K562 (cell line): ENCODE data around the gene SCML2. TPM values are rescaled to one million over a fixed set of nuclear protein-coding genes. Genes with fewer than 3 reads are reported as not detected.

Experiments used
- ATF6 ChIP-seq: sonication (generic); formaldehyde crosslinking; IDR thresholded peaks from 2 replicates; pipeline ENCODE4 v1.4.0; 2020; ENCODE audit warnings: mild to moderate bottlenecking, missing genetic modification reagents
- CBFA2T2 ChIP-seq: fragments of 450-650 bp; conservative IDR thresholded peaks from 2 replicates; pipeline ENCODE4 v1.6.1; 2017; ENCODE audit warnings: mild to moderate bottlenecking
- CHD1 ChIP-seq: fragments of 200-600 bp; sonication (generic); IDR thresholded peaks from one replicate; pipeline ENCODE4 v1.6.1; 2012; ENCODE audit warnings: mild to moderate bottlenecking, moderate library complexity, low read length, inconsistent platforms
- E2F5 ChIP-seq: sonication (generic); formaldehyde crosslinking; IDR thresholded peaks from 2 replicates; pipeline ENCODE4 v1.8.0; 2022; ENCODE audit warnings: mild to moderate bottlenecking, missing genetic modification reagents
- FOS ChIP-seq: IDR thresholded peaks from 3 replicates; pipeline ENCODE4 v1.6.1; 2011; ENCODE audit not compliant: insufficient read length; ENCODE audit errors: extremely low read depth
- FOXK2 ChIP-seq, 2 experiments: fragments of 450-650 bp; IDR thresholded peaks in 1 of 2; conservative IDR thresholded peaks in 1 of 2; 2 replicates each; pipeline ENCODE4 v1.6.1; 2016; ENCODE audit warnings: low read depth in 2 of 2, mild to moderate bottlenecking in 1 of 2
- GATA2 ChIP-seq: sonication (generic); formaldehyde crosslinking; IDR thresholded peaks from 2 replicates; pipeline ENCODE4 v1.4.0; 2020; ENCODE audit warnings: mild to moderate bottlenecking, missing genetic modification reagents
- HDAC1 ChIP-seq, 2 experiments: fragments of 450-650 bp; IDR thresholded peaks; 2 replicates each; pipeline ENCODE4 v1.6.1; 2016 to 2017; ENCODE audit warnings: inconsistent platforms in 1 of 2, mild to moderate bottlenecking in 1 of 2, moderate library complexity in 1 of 2
- HDAC2 ChIP-seq: fragments of 450-650 bp; IDR thresholded peaks from 2 replicates; pipeline ENCODE4 v1.6.1; 2016; ENCODE audit warnings: mild to moderate bottlenecking
- NONO ChIP-seq, 2 experiments: fragments of 200-400 bp in 1 of 2; fragments of 450-650 bp in 1 of 2; formaldehyde crosslinking in 1 of 2; IDR thresholded peaks; 2 replicates each; pipeline ENCODE4 v1.6.1; 2017; ENCODE audit warnings: low read depth in 2 of 2, mild to moderate bottlenecking in 2 of 2, moderate library complexity in 2 of 2, low read length in 1 of 2
- PYGO2 ChIP-seq: fragments of 450-650 bp; IDR thresholded peaks from 2 replicates; pipeline ENCODE4 v1.6.1; 2016; ENCODE audit warnings: mild to moderate bottlenecking, missing genetic modification characterization, moderate library complexity, missing compliant biosample characterization
- SMAD2 ChIP-seq: fragments of 150-350 bp; IDR thresholded peaks from 2 replicates; pipeline ENCODE4 v1.6.1; 2014; ENCODE audit warnings: low read depth, mild to moderate bottlenecking, low read length
- ZNF146 ChIP-seq: IDR thresholded peaks from one replicate; pipeline ENCODE4 v1.6.1; 2018; ENCODE audit warnings: missing compliant biosample characterization; ENCODE audit not compliant: unreplicated experiment
- ZNF175 ChIP-seq: fragments of 200-800 bp; sonication (Bioruptor generic); IDR thresholded peaks from 2 replicates; pipeline ENCODE4 v1.6.1; 2016; ENCODE audit warnings: low read depth, mild to moderate bottlenecking, missing genetic modification characterization, missing compliant biosample characterization
- polyA plus RNA-seq, 8 experiments: library from polyadenylated mRNA; depleted of rRNA in 4 of 8; stranded (reverse) in 5 of 8; unstranded in 3 of 8; fragments of >200 nt; fragmentation: Nextera tagmentation in 2 of 8; fragmentation: Illumina TruSeq in 1 of 8; extraction: Ambion mirVana in 2 of 8; extraction: Trizol in 1 of 8; gene quantifications; 2 replicates each; pipeline versions ENCODE4 v1.2.1 to v1.2.3, GENCODE V29; 2011 to 2014; ENCODE audit warnings: inconsistent platforms in 1 of 8, missing spikeins in 1 of 8
- total RNA-seq, 7 experiments: library from RNA; depleted of rRNA in 6 of 7; stranded (reverse); fragments of >200 nt in 6 of 7; fragmentation: Illumina TruSeq in 2 of 7; extraction: Trizol in 2 of 7; gene quantifications; 2 replicates each; pipeline versions ENCODE4 v1.2.1 to v1.2.3, GENCODE V29; 2011 to 2021; ENCODE audit warnings: low replicate concordance in 1 of 7

SCML2 gene
- total and polyA plus RNA-seq, 9 of the 15 experiments (the other 6 are each of a cell fraction or from before 2014, with no cell fraction given): 15.1 to 30.8 (median 22.9) TPM

- peak in 1 of 2 experiments; percentile 42; a peak in 1 of 4 replicates for TF ChIP-seq HDAC1 (IDR thresholded peaks at IDR 0.05)
- no peak for TF ChIP-seq PYGO2 (tag)
- TF ChIP-seq ZNF146: no peak
- TF ChIP-seq ATF6 (CRISPR knock-in tag): no peak
- peak; percentile 91 to 94 for TF ChIP-seq FOXK2 (conservative IDR thresholded peaks at IDR 0.05 in 1 of 2, IDR thresholded peaks at IDR 0.05 in 1 of 2; ENCODE audit: low read depth in 2 of 2)
- no peak for TF ChIP-seq HDAC2
- peak; percentile 54; the same call in 1 of the 2 replicates for TF ChIP-seq GATA2 (CRISPR knock-in tag)
- TF ChIP-seq SMAD2: no peak
- peak; percentile 34; the same call in 1 of the 2 replicates for TF ChIP-seq CBFA2T2
- TF ChIP-seq E2F5 (CRISPR knock-in tag): no peak
- TF ChIP-seq NONO (IDR thresholded peaks at IDR 0.05; ENCODE audit: low read depth in 2 of 2, low read length in 1 of 2): no peak
- TF ChIP-seq CHD1: no peak
- TF ChIP-seq ZNF175 (CRISPR knock-in tag): no peak
- no peak for TF ChIP-seq FOS
Observed at GRCh38 chrX:18272222-18272621, 82.3 kb downstream of the SCML2 start (continued).
